GM06990 (cell line): ENCODE results near the gene GBP4.

Source experiments
- DNase-seq: peaks from one replicate; pipeline ENCODE4 v3.0.0-alpha.2; 2011; ENCODE audit not compliant: insufficient read length; ENCODE audit errors: extremely low read depth
- H3K27me3 ChIP-seq: replicated peaks from 2 replicates; pipeline ENCODE4 v1.6.0; 2011; ENCODE audit warnings: low read length; ENCODE audit not compliant: control insufficient read depth, insufficient read depth
- H3K36me3 ChIP-seq: 2 replicates; pipeline ENCODE4 v1.5.1; 2011; ENCODE audit warnings: low read length; ENCODE audit not compliant: control insufficient read depth, insufficient read depth
- H3K4me3 ChIP-seq: replicated peaks from 2 replicates; pipeline ENCODE4 v1.5.1; 2011; ENCODE audit warnings: low read depth, mild to moderate bottlenecking, control low read depth, low read length
- CTCF ChIP-seq: IDR thresholded peaks from 2 replicates; pipeline ENCODE4 v1.5.1; 2011; ENCODE audit warnings: low read length, control low read depth, mild to moderate bottlenecking, inconsistent platforms; ENCODE audit not compliant: insufficient read depth, poor library complexity, severe bottlenecking

GBP4 gene

DNA sequence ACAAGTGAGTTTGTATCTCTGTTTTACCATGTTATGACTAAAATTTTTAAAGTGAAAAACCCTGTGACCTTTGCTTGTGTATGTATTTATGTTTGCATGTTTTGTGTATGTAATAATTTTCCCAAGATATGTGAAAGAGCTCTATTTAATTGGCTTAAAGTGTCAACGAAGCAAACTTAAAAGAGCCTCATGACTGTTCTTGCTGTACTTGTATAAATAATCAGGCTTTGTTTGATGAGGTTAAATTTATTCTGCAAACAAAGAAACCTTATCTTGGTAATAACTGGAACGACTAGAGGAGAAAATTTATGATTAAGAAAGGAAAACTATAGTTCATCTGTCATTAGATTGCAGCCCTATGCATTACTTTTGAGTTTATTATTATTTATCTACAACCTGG lies 29.6 kb downstream of the GBP4 start:
- Histone ChIP-seq H3K27me3 (no peaks in the 10 kb centered on the region), H3K4me3 (no peak overlapping the region), H3K36me3 (no peaks in the 10 kb centered on the region)
- DNase-seq: no peak
- no peak for TF ChIP-seq CTCF

GRCh38 chr1:89167590-89168230 lies 31.0 kb downstream of the GBP4 start:
- TF ChIP-seq CTCF: no peak
- no peak overlapping the region for H3K4me3 ChIP-seq
- no peak for DNase-seq
- H3K27me3 ChIP-seq: no peaks in the 10 kb centered on the region
- H3K36me3 ChIP-seq: no peaks in the 10 kb centered on the region

- no peaks in the 10 kb centered on the region for H3K27me3 ChIP-seq
- TF ChIP-seq CTCF: no peak
- H3K36me3 ChIP-seq: no peaks in the 10 kb centered on the region
- H3K4me3 ChIP-seq: no peak overlapping the region
- no peak for DNase-seq
These were observed 32.0 kb downstream of the GBP4 start for GRCh38 chr1:89166705-89167104.

DNA sequence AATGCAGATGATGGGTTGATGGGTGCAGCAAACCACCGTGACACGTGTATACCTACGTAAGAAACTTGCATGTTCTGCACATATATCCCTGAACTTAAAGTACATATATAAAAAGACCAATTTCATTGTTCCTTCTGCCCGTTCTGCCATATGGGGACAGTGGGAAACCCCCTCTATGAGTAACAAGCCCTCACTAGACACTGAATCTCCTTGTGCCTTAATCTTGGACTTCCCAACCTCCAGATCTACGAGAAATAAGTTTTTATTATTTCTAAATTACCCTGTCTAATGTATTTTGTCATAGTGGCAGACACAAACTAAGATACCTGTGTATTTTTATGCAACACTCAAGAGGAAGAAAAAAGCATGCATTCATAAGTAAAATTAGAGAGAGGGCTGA lies 32.9 kb downstream of the GBP4 start:
- H3K27me3 ChIP-seq: no peaks in the 10 kb centered on the region
- no peaks in the 10 kb centered on the region for H3K36me3 ChIP-seq
- DNase-seq: no peak
- no peak overlapping the region for H3K4me3 ChIP-seq
- TF ChIP-seq CTCF: no peak

- no peak for TF ChIP-seq CTCF
- DNase-seq: no peak
- H3K4me3 ChIP-seq: no peak overlapping the region
- no peaks in the 10 kb centered on the region for H3K36me3 ChIP-seq
- no peaks in the 10 kb centered on the region for H3K27me3 ChIP-seq
These were observed 47.7 kb downstream of the GBP4 start for GRCh38 chr1:89151047-89151446.

GRCh38 chr1:89149976-89150375 lies 48.8 kb downstream of the GBP4 start:
- TF ChIP-seq CTCF: no peak
- no peaks in the 10 kb centered on the region for H3K36me3 ChIP-seq
- no peak overlapping the region for H3K4me3 ChIP-seq
- DNase-seq: no peak
- H3K27me3 ChIP-seq: no peaks in the 10 kb centered on the region
